GM12878 (cell line): Measurements from ENCODE around the gene CCDC97.

Experiments
- BHLHE40 ChIP-seq, 2 experiments: fragments of 450-650 bp in 1 of 2; IDR thresholded peaks; 2 replicates each; pipeline ENCODE4 v1.6.1; 2011 to 2017; ENCODE audit warnings: low read depth in 2 of 2, borderline replicate concordance in 1 of 2, improper control_type of control experiment in 1 of 2, low read length in 1 of 2, mild to moderate bottlenecking in 1 of 2
- CREB1 ChIP-seq: IDR thresholded peaks from 2 replicates; pipeline ENCODE4 v1.6.1; 2012; ENCODE audit warnings: low read depth, mild to moderate bottlenecking, inconsistent platforms
- EP300 ChIP-seq, 2 experiments: fragments of 150-350 bp in 1 of 2; IDR thresholded peaks; 2 replicates each; pipeline ENCODE4 v1.6.1; 2011 to 2012; ENCODE audit warnings: low read depth in 2 of 2, low read length in 2 of 2, borderline replicate concordance in 1 of 2, improper control_type of control experiment in 1 of 2, inconsistent platforms in 1 of 2; ENCODE audit not compliant: control insufficient read depth in 1 of 2
- EZH2 ChIP-seq: IDR thresholded peaks from 2 replicates; pipeline ENCODE4 v1.6.1; 2012; ENCODE audit warnings: low read depth, mild to moderate bottlenecking, control low read depth, inconsistent platforms, low read length, borderline replicate concordance; ENCODE audit not compliant: control insufficient read depth
- FOXK2 ChIP-seq: fragments of 450-650 bp; IDR thresholded peaks from 2 replicates; pipeline ENCODE4 v1.6.1; 2017; ENCODE audit warnings: mild to moderate bottlenecking, moderate library complexity
- GABPA ChIP-seq: IDR thresholded peaks from 2 replicates; pipeline ENCODE4 v1.6.1; 2014; ENCODE audit warnings: antibody characterized with exemption, low read depth, mild to moderate bottlenecking, inconsistent platforms
- POLR2AphosphoS2 ChIP-seq: IDR thresholded peaks from 2 replicates; pipeline ENCODE4 v1.6.1; 2011; ENCODE audit warnings: low read depth, mild to moderate bottlenecking, low read length, improper control_type of control experiment, moderate library complexity
- POLR2AphosphoS5 ChIP-seq: IDR thresholded peaks from 2 replicates; pipeline ENCODE4 v1.6.1; 2011; ENCODE audit warnings: mild to moderate bottlenecking, low read length, inconsistent platforms
- STAT1 ChIP-seq: fragments of 450-650 bp; conservative IDR thresholded peaks from 2 replicates; pipeline ENCODE4 v1.6.1; 2014; ENCODE audit warnings: antibody characterized with exemption, mild to moderate bottlenecking
- ZZZ3 ChIP-seq: IDR thresholded peaks from 2 replicates; pipeline ENCODE4 v1.6.1; 2011; ENCODE audit warnings: low read depth; ENCODE audit not compliant: control insufficient read depth, insufficient read length
- TF ChIP-seq, protein P1 (sequence below), 3 experiments: IDR thresholded peaks in 2 of 3; conservative IDR thresholded peaks in 1 of 3; 2 replicates each; pipeline ENCODE4 v1.5.1; 2011; ENCODE audit warnings: low read depth in 3 of 3, low read length in 3 of 3, mild to moderate bottlenecking in 3 of 3, control low read depth in 2 of 3, moderate library complexity in 2 of 3, inconsistent platforms in 1 of 3, mixed read lengths in 1 of 3; ENCODE audit not compliant: control insufficient read depth in 2 of 3, insufficient read depth in 1 of 3; ENCODE audit errors: extremely low read depth in 1 of 3
- TF ChIP-seq, protein P2 (sequence below): IDR thresholded peaks from 2 replicates; pipeline ENCODE4 v1.6.1; 2011; ENCODE audit warnings: low read depth, mild to moderate bottlenecking, low read length, moderate library complexity, borderline replicate concordance; ENCODE audit errors: extremely low read depth

DNA sequence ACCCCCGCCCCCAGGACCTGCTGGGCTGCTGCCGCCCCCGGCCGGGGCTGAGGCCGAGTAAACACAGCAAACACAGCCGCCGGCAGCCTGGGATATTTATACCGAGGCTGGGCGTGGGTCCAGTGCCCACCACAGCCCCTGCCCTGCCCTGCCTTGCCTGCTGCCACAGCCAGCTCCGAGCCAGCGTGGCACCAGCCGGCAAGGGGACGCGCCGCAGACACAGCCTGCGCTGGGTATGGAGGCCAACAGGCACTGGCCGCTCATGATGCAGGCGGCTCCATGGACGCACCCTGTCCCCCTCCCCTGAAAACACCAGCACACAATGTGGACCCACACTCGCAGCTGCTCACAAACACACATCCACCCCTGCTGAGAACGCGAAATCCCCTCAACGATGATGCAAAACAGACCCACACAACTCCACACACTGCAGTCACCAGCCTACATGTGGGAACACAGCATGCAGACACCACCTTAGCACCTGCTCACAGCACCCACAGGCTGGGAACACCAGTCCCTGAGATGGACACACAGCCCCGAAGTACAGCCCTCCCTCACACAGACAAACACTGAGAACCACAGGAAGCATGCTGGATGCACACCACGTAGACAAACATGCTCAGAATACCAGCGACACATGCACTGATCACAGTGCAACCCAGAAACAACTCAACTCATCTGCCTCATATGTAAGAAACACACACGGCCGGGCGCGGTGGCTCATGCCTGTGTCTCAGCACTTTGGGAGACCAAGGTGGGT, 16.2 kb downstream of the CCDC97 start:
- TF ChIP-seq FOXK2 (no peak), STAT1 (no peak), POLR2AphosphoS5 (peak; percentile 57; the same call in 1 of the 2 replicates), EZH2 (no peak), ZZZ3 (no peak), GABPA (no peak), EP300 (IDR thresholded peaks at IDR 0.05; ENCODE audit: borderline replicate concordance in 1 of 2, control insufficient read depth in 1 of 2, low read depth in 2 of 2, low read length in 2 of 2) (no peak), POLR2AphosphoS2 (no peak), BHLHE40 (IDR thresholded peaks at IDR 0.05; ENCODE audit: borderline replicate concordance in 1 of 2, low read depth in 2 of 2, low read length in 1 of 2) (0 out of 4 replicates have a peak, but pooled peaks of 1 of the 2 experiments have one; percentile 34), CREB1 (peak; percentile 66)
- TF ChIP-seq, protein P1, sequence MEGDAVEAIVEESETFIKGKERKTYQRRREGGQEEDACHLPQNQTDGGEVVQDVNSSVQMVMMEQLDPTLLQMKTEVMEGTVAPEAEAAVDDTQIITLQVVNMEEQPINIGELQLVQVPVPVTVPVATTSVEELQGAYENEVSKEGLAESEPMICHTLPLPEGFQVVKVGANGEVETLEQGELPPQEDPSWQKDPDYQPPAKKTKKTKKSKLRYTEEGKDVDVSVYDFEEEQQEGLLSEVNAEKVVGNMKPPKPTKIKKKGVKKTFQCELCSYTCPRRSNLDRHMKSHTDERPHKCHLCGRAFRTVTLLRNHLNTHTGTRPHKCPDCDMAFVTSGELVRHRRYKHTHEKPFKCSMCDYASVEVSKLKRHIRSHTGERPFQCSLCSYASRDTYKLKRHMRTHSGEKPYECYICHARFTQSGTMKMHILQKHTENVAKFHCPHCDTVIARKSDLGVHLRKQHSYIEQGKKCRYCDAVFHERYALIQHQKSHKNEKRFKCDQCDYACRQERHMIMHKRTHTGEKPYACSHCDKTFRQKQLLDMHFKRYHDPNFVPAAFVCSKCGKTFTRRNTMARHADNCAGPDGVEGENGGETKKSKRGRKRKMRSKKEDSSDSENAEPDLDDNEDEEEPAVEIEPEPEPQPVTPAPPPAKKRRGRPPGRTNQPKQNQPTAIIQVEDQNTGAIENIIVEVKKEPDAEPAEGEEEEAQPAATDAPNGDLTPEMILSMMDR (IDR thresholded peaks at IDR 0.05 in 2 of 3, conservative IDR thresholded peaks at IDR 0.05 in 1 of 3; ENCODE audit: control insufficient read depth in 2 of 3, extremely low read depth in 1 of 3, insufficient read depth in 1 of 3, low read depth in 3 of 3, low read length in 3 of 3) = no peak
- TF ChIP-seq, protein P2, sequence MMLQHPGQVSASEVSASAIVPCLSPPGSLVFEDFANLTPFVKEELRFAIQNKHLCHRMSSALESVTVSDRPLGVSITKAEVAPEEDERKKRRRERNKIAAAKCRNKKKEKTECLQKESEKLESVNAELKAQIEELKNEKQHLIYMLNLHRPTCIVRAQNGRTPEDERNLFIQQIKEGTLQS = no peak
